ENCODE results near the gene LHX4.

LHX4 gene

GRCh38 chr1:180229483-180230415 lies at the start of gene LHX4:
Gene LHX4 (plus strand): TSS chr1:180230264. CDS start chr1:180230530, 266 bp downstream.
- peak; percentile 39 for DNase-seq

GRCh38 chr1:180181048-180181447 lies 49.0 kb upstream of the LHX4 start:
- peak; percentile 62 for DNase-seq

- DNase-seq, result no peak
These were observed 47.9 kb upstream of the LHX4 start for GRCh38 chr1:180181996-180182642.

- no peak for DNase-seq
These were observed 47.3 kb upstream of the LHX4 start for GRCh38 chr1:180182643-180183311.

GRCh38 chr1:180183426-180183825 lies 46.6 kb upstream of the LHX4 start:
- no peak for DNase-seq

GRCh38 chr1:180184041-180184440 lies 46.0 kb upstream of the LHX4 start:
- no peak for DNase-seq

GRCh38 chr1:180185281-180185680 lies 44.8 kb upstream of the LHX4 start:
- DNase-seq, result no peak

- DNase-seq, result no peak
These were observed 44.0 kb upstream of the LHX4 start for GRCh38 chr1:180185971-180186645.

- DNase-seq, result no peak
These were observed 43.2 kb upstream of the LHX4 start for GRCh38 chr1:180186831-180187230.

- DNase-seq, result no peak
These were observed 42.4 kb upstream of the LHX4 start for GRCh38 chr1:180187626-180188025.

GRCh38 chr1:180188091-180188506 lies 42.0 kb upstream of the LHX4 start:
- DNase-seq, result peak; percentile 50

GRCh38 chr1:180188684-180189175 lies 41.3 kb upstream of the LHX4 start:
- no peak for DNase-seq

- no peak for DNase-seq
These were observed 40.0 kb upstream of the LHX4 start for GRCh38 chr1:180190091-180190490.

GRCh38 chr1:180192172-180192571 lies 37.9 kb upstream of the LHX4 start:
- no peak for DNase-seq

GRCh38 chr1:180193141-180194047 lies 36.7 kb upstream of the LHX4 start:
- DNase-seq, result no peak

- DNase-seq, result no peak
These were observed 36.0 kb upstream of the LHX4 start for GRCh38 chr1:180194048-180194425.

- DNase-seq, result no peak
These were observed 35.4 kb upstream of the LHX4 start for GRCh38 chr1:180194546-180195207.

GRCh38 chr1:180195401-180195800 lies 34.7 kb upstream of the LHX4 start:
- DNase-seq, result no peak

- no peak for DNase-seq
These were observed 34.1 kb upstream of the LHX4 start for GRCh38 chr1:180195916-180196315.

- no peak for DNase-seq
These were observed 33.5 kb upstream of the LHX4 start for GRCh38 chr1:180196436-180197003.

GRCh38 chr1:180197231-180197630 lies 32.8 kb upstream of the LHX4 start:
- DNase-seq, result no peak

All from suppressor macrophage treated with lipopolysaccharide for 4 hours (primary cell).